ENCODE data around the gene CEP112.
A peak's percentile ranks its signal among the peaks of the same experiment; 100 is the strongest.

CEP112 gene

DNA sequence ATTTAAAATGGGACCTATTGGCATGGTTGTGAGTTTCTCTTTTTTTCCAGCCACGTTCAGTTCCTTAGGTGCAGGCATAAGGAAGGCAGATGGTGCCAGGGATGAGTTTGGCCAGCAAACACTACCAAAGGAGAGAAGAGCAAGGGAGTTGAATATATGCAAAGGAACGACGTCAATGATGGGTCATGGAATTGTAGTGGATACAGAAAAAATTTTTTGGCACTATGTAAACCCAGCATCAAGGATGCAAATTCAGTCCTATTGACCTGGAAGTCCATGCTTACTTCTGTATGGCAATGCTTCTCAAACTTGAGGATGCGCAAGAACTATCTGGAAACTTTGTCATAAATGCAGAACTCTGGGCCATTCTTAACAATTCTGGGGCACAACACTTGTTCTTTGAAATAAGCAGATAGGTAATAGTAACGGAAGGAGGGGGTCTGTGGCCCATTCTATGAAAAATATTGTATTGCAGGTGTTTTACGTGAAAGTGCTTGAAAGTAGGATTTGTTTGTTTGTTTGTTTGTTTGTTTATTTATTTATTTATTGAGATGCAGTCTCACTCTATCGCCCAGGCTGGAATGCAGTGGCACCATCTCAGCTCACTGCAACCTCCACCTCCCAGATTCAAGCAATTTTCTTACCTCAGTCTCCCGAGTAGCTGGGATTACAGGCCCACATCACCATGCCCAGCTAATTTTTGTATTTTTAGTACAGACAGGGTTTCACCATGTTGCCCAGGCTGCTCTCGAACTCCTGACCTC, 19.3 kb upstream of the CEP112 start:
- DNase-seq (ENCODE audit: low read depth in 2 of 2): no peak

DNA sequence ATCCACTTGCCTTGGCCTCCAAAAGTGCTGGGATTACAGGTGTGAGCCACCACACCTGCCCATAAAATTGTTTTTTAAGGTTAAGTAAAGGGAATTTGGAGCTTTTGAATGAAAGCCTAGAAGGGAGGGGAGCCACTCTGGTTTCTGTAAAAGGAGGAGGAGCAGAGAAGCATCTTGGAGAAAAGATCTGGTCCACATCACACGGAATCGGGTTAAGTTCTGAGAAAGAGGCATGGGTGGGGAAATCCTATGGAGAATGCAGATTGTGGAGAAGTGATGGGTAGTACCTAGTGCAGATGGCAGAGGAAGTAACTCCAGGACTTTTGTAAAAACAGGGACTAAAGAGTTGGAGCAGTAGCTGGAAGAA, 18.3 kb upstream of the CEP112 start:
- no peak for DNase-seq (ENCODE audit: low read depth in 2 of 2)

DNA sequence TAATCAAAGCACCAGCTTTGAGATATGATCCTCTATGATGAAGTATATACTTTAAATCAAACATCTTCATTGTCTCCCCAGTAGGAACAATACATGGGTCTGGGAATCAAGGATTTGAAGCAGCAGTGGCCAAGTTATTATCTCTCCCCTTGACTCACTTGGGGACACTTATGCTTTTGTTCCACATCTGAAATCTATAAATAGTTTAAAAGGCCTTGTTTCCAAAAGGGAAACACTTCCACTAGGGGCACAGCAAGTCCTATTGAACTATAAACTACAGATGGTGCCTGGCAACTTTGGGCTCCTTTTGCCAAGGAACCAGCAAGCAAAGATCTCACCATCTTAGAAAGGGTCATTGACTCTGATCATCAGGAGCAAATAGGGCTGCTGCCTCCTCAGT, 16.0 kb upstream of the CEP112 start:
- no peak for DNase-seq (ENCODE audit: low read depth in 2 of 2)

DNA sequence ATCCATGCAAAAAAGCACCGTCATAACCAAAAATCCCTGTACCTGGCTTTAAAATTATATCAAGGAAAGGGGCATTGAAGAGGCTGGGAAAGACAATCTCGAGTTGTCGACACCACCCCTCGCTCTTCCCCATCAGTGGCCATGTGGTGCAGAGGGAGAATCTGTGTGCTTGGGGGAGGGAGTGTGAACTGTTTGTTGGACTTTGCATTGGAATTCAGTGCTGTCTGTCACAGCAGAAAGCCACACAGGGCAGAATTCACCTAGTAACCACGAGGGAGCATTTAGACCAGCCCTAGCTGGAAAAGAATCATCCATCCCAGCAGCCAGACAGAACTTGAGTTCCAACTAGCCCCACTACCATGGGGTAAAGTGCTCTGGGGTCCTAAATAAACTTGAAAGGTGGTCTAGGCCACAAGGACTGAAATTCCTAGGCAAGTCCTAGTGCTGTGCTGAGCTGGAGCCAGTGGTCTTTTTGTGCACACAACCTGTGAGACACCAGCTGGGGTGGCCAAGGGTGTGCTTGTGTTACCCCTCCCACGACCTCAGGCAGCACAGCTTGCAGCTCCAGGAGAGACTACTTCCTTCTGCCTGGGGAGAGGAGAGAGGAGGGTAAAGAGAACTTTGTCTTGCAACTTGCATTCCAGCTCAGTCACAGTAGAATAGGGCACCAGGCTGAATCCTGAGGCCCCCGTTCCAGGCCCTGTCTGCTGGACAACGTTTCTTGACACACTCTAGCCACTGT, 11.5 kb upstream of the CEP112 start:
- DNase-seq (ENCODE audit: low read depth in 2 of 2): no peak

- DNase-seq (ENCODE audit: low read depth in 2 of 2): peak; percentile 24 to 30
Observed at GRCh38 chr17:66200685-66201092, 8.8 kb upstream of the CEP112 start.

GRCh38 chr17:66198242-66198641, 6.3 kb upstream of the CEP112 start:
- DNase-seq (ENCODE audit: low read depth in 2 of 2): no peak

DNA sequence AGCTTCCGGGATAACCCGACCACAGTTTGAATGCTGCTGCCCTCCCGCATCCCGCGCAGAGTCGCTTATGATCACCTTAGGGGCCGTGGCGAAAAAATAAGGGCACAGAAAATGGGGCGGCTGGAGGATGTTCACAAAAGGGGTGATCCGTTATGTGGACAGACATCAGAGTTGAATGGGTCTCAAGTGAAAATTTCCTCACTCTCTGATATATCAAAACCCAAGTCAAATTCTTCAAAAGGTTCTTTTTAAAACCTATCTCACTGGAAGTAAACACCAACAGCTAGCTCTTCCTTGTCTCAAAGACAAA, 400 bp upstream of the CEP112 start:
- no peak for DNase-seq (ENCODE audit: low read depth in 2 of 2)

DNA sequence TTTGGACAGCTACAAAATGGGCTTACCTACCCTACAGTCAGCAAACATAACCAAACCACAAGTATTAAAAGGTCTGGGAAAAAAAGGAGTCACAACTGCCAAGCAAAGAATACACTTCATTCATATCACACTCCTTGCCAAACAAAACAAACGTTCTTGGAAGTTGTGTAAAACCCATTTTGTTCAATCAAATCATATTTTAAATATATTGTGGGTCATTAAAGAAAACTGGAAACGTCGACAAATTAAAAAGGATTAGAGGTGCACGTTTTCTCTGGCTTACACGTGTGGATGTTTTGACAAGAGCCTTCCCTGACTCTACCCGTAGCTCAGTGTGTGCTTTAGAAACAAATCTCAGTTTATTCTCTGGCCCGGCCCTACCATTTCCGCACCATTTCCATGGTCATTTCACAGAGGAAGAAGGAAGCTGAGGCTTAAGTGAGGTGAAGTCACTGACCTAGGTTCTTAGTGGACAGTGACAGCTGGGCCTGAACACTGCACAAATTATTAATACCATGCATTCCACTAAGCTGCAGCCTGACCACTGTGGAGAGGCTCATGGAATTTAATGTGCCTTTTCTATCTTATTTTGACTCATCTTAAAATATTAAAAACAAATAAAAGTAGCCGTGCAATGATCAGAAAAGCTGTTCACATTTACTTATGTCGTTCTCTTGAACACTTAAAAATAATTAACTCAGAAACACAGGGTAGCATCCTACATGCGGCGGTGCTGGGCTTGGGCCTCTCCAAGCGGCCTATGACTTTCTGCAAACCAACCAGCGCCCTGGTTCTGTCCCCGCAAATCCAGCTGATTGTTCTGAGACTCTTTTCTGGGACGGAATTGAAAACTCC, 968 bp downstream of the CEP112 start:
- DNase-seq (ENCODE audit: low read depth in 2 of 2): peak in 1 of 2 donors; percentile 2

DNA sequence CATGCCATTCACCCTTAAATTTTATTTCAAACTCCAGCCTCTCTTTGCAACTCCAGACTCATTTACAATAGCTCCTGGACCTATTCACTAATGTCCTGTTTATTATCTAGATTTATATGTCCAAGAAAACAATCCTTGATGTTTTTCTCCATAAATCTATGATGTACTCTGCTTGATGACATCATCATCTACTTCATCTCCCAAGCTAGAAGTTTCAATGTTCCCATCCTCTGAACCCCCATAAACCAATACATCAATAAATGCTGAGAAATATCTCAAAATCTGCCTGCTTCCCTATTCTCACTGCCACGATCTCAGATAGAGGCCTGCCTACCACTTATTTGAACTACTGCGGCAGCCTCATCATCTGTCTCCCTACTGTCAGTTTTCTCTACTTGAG, 4.2 kb downstream of the CEP112 start:
- no peak for DNase-seq (ENCODE audit: low read depth in 2 of 2)

DNA sequence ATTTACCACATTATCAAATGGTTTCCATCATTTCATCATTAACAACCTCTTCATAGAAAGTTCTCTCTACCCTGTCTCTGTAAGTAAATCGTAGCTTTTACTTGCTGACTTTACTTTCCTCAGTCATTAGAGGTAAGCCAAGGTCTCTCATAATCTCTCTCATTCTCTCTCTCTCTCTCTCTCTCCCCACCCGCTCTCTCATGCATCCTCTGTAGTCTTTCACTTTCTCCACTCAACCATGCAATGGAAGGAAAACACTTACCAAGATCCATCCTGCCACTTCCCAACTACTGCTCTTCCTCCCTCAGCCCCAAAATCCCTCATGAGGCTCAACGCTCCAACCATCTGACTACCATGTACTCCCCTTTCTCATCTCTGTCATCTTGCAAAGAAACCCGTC, 6.1 kb downstream of the CEP112 start:
- DNase-seq (ENCODE audit: low read depth in 2 of 2): no peak

GRCh38 chr17:66184392-66184791, 7.5 kb downstream of the CEP112 start:
- DNase-seq (ENCODE audit: low read depth in 2 of 2): no peak

- no peak for DNase-seq (ENCODE audit: low read depth in 2 of 2)
Observed at GRCh38 chr17:66183529-66183928, 8.4 kb downstream of the CEP112 start.

- DNase-seq (ENCODE audit: low read depth in 2 of 2): no peak
Observed at GRCh38 chr17:66178642-66179041, 13.3 kb downstream of the CEP112 start.

GRCh38 chr17:66177048-66177447, 14.9 kb downstream of the CEP112 start:
- no peak for DNase-seq (ENCODE audit: low read depth in 2 of 2)

DNA sequence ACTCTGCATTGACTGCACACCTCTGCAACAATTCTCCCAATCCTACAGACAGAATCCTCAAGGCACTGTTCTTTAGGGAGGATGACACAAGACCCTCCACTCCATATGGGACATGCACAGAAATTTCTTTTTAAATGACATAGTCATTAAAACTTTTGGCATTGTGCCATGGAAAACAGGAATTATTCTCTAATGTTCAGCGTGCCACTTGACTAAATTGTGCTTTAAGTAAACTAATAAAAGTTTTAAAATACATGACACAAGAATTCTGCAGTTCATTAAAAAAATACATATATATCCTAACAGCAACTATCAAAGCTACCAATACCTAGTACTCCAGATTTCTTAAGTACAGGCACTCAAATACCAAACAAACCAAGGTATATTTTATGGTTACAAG, 16.0 kb downstream of the CEP112 start:
- no peak for DNase-seq (ENCODE audit: low read depth in 2 of 2)

- no peak for DNase-seq (ENCODE audit: low read depth in 2 of 2)
Observed at GRCh38 chr17:66172691-66173223, 19.2 kb downstream of the CEP112 start.

DNA sequence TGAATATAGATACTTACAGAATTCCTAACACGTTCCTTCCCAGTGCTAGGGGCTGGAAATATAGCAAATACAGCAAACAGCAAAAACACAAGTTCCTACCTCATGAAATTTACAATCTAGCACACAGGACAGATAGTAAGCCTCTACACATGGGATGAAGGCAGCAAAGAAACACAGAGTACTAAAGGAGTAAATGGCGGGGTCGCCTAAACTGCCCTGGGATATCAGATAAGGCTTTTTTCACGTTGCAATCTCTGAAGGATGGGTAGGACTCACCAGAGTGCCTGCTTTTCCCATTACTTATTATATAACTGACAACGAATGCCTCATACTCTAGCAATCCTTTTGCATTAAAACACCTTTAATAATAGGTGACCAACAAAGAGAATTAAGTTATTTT, 19.8 kb downstream of the CEP112 start:
- DNase-seq (ENCODE audit: low read depth in 2 of 2): no peak

GRCh38 chr17:66171692-66172091, 20.2 kb downstream of the CEP112 start:
- DNase-seq (ENCODE audit: low read depth in 2 of 2): no peak

DNA sequence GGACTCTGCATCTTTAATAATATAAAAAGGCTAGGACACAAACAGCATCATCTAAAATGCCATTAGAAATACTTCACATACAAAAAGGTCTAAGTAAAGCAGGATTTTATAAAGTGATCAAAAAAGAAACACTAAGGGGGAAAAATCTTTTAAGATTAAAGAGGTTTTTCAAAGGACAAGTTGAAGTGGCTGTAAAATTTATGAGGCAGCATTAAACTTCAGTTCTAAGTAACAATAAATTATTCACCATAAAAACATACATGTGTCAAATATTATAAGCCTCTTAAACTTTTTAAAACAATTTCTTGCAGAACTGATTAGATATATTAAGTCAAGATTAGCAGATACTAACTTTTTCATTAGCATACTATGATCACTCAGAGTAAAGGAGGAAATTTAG, 20.8 kb downstream of the CEP112 start:
- DNase-seq (ENCODE audit: low read depth in 2 of 2): no peak

- no peak for DNase-seq (ENCODE audit: low read depth in 2 of 2)
Observed at GRCh38 chr17:66169839-66170238, 22.1 kb downstream of the CEP112 start.

- DNase-seq (ENCODE audit: low read depth in 2 of 2): no peak
Observed at GRCh38 chr17:66167189-66167815, 24.6 kb downstream of the CEP112 start.

GRCh38 chr17:66165537-66166123, 26.3 kb downstream of the CEP112 start:
- DNase-seq (ENCODE audit: low read depth in 2 of 2): no peak
